Loucy (cell line): ENCODE results near the gene KCNA2.

ENCODE experiments used
- H2AFZ ChIP-seq: fragments of 200-600 bp; sonication (generic); 2 replicates; pipeline ENCODE4 v1.6.0; 2016; ENCODE audit warnings: antibody characterized with exemption, mild to moderate bottlenecking, low read length, moderate library complexity
- H3F3A ChIP-seq: fragments of 200-600 bp; 2 replicates; pipeline ENCODE4 v1.6.0; 2016; ENCODE audit warnings: antibody characterized with exemption, low read depth, mild to moderate bottlenecking
- H3K27me3 ChIP-seq: fragments of 200-600 bp; sonication (generic); 2 replicates; pipeline ENCODE4 v1.6.1; 2014; ENCODE audit warnings: low read length, mild to moderate bottlenecking; ENCODE audit not compliant: insufficient read depth, poor library complexity, severe bottlenecking
- H3K36me3 ChIP-seq: fragments of 200-600 bp; sonication (generic); 2 replicates; pipeline ENCODE4 v1.6.1; 2016; ENCODE audit warnings: low read length; ENCODE audit not compliant: insufficient read depth
- H3K4me1 ChIP-seq: fragments of 200-600 bp; sonication (generic); 2 replicates; pipeline ENCODE4 v1.5.1; 2014; ENCODE audit warnings: low read length, mild to moderate bottlenecking; ENCODE audit not compliant: insufficient read depth, poor library complexity, severe bottlenecking
- H3K4me2 ChIP-seq: fragments of 200-600 bp; sonication (generic); 2 replicates; pipeline ENCODE4 v1.6.0; 2014; ENCODE audit warnings: antibody characterized with exemption, low read length, low read depth, mild to moderate bottlenecking; ENCODE audit not compliant: poor library complexity, severe bottlenecking
- H3K4me3 ChIP-seq: fragments of 200-600 bp; sonication (generic); 2 replicates; pipeline ENCODE4 v1.5.1; 2014; ENCODE audit warnings: low read length, mild to moderate bottlenecking, mixed read lengths; ENCODE audit not compliant: poor library complexity, severe bottlenecking
- H3K79me2 ChIP-seq: fragments of 200-600 bp; sonication (generic); 2 replicates; pipeline ENCODE4 v1.6.1; 2014; ENCODE audit warnings: low read length; ENCODE audit not compliant: insufficient read depth
- H3K9ac ChIP-seq: fragments of 200-600 bp; sonication (generic); 2 replicates; pipeline ENCODE4 v1.6.0; 2014; ENCODE audit warnings: mild to moderate bottlenecking, low read depth, low read length, moderate library complexity; ENCODE audit not compliant: poor library complexity, severe bottlenecking
- H3K9me2 ChIP-seq: fragments of 200-600 bp; sonication (generic); replicated peaks from 2 replicates; pipeline ENCODE4 v1.6.1; 2016; ENCODE audit warnings: low read depth, low read length, mixed read lengths
- H3K9me3 ChIP-seq: fragments of 200-600 bp; sonication (generic); 2 replicates; pipeline ENCODE4 v1.6.1; 2014; ENCODE audit warnings: mild to moderate bottlenecking, antibody characterized with exemption, low read length, low read depth; ENCODE audit not compliant: insufficient read depth
- H4K20me1 ChIP-seq: fragments of 200-600 bp; sonication (generic); 2 replicates; pipeline ENCODE4 v1.6.0; 2014; ENCODE audit warnings: antibody characterized with exemption, low read length, mild to moderate bottlenecking; ENCODE audit not compliant: insufficient read depth, poor library complexity, severe bottlenecking
- EZH2phosphoT487 ChIP-seq: fragments of 200-600 bp; IDR thresholded peaks from 2 replicates; pipeline ENCODE4 v1.6.1; 2018; ENCODE audit warnings: antibody characterized with exemption, mild to moderate bottlenecking, moderate library complexity, borderline replicate concordance
- TF ChIP-seq, protein P1 (sequence below): fragments of 200-600 bp; sonication (generic); conservative IDR thresholded peaks from 2 replicates; pipeline ENCODE4 v1.5.1; 2014; ENCODE audit warnings: mild to moderate bottlenecking, antibody characterized with exemption, low read length

KCNA2 gene

DNA sequence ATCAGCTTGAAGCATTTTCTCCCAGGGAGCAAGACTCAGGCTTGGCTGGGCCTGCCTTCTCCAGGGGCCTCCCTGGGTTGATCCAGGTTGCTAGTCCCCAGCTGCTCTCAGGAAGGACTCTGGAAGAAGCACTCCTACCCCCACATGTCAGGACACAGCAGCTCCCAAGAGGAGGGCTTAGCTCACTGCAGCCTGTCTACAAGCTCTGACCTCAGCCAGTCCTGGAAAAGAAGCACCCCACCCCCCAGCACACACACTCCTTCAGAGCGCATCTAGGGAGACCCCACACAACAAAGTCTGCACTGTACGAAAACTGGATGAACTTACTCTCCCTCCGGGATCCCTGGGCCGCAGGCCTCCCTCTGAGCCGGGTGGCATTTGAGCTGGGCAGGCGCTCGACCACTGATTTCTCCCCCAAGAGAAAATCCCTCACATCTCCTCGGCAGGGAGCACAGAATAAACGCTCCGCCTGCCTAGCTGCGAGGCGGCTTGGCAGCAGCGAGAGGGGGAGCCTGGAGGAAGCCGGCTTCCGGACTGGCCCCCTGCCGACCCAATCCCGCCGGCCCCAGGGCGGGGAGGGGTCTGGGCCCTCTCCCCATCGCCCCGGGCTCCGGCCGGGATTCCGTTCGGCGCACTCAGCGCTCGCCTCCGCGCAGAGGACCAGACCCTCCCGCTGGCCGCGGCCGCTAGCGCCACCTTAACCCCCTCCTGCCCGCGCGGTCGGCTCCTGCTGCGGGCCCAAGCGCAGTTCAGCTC lies at the start of gene KCNA2:
Gene KCNA2 (minus strand): TSS at position 458 of the 756 bp plus-strand sequence. CDS start 1,576 bp downstream, outside the sequence.
- H2AFZ ChIP-seq = peak within 1 kb of the TSS; percentile 78
- H3K4me1 ChIP-seq = peaks cover 10% of the 10 kb centered on the region
- H3K4me3 ChIP-seq = peak within 1 kb of the TSS; percentile 72
- H3K79me2 ChIP-seq = no peaks in the 10 kb centered on the region
- TF ChIP-seq, protein P1, sequence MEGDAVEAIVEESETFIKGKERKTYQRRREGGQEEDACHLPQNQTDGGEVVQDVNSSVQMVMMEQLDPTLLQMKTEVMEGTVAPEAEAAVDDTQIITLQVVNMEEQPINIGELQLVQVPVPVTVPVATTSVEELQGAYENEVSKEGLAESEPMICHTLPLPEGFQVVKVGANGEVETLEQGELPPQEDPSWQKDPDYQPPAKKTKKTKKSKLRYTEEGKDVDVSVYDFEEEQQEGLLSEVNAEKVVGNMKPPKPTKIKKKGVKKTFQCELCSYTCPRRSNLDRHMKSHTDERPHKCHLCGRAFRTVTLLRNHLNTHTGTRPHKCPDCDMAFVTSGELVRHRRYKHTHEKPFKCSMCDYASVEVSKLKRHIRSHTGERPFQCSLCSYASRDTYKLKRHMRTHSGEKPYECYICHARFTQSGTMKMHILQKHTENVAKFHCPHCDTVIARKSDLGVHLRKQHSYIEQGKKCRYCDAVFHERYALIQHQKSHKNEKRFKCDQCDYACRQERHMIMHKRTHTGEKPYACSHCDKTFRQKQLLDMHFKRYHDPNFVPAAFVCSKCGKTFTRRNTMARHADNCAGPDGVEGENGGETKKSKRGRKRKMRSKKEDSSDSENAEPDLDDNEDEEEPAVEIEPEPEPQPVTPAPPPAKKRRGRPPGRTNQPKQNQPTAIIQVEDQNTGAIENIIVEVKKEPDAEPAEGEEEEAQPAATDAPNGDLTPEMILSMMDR = no peak
- no peak for TF ChIP-seq EZH2phosphoT487
- no peaks in the 10 kb centered on the region for H3K9me2 ChIP-seq
- H3K27me3 ChIP-seq = peaks cover 35% of the 10 kb centered on the region
- peak within 1 kb of the TSS; percentile 90 for H3K4me2 ChIP-seq
- no peaks in the 10 kb centered on the region for H4K20me1 ChIP-seq
- no peaks in the 10 kb centered on the region for H3K9me3 ChIP-seq
- no peak within 1 kb of the TSS for H3K9ac ChIP-seq
- H3F3A ChIP-seq = no peaks in the 10 kb centered on the region
- H3K36me3 ChIP-seq = no peaks in the 10 kb centered on the region

DNA sequence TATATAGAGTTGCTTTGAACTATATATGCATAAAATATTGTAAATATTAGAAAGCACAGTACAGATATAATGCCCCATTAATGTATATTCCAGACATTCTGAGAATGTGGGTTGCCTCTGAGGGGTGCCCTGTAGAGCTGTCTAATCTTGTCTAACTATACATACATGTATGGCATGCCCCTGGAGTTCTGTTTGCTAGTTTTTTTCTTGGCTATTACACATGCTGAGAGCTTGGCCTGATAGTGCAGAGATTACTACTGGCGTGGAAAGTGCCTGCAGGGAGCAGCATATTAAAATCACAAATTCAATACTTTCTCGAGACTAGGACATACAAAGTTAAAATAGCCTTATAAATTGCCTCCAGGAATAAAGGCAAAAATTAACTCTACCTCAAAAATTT lies 44.5 kb upstream of the KCNA2 start:
- H3K4me3 ChIP-seq = no peak overlapping the region
- no peaks in the 10 kb centered on the region for H3K36me3 ChIP-seq
- no peak overlapping the region for H3K9ac ChIP-seq
- H3K27me3 ChIP-seq = peaks cover 18% of the 10 kb centered on the region
- no peaks in the 10 kb centered on the region for H4K20me1 ChIP-seq
- H3K4me2 ChIP-seq = no peak overlapping the region
- H3F3A ChIP-seq = 0 out of 2 replicates have a peak, but pooled peaks cover 3% of the 10 kb centered on the region
- no peaks in the 10 kb centered on the region for H3K9me3 ChIP-seq
- TF ChIP-seq EZH2phosphoT487 = no peak
- TF ChIP-seq, protein P1 = no peak
- H3K4me1 ChIP-seq = peaks cover 16% of the 10 kb centered on the region
- H3K9me2 ChIP-seq = no peaks in the 10 kb centered on the region
- H3K79me2 ChIP-seq = no peaks in the 10 kb centered on the region
- H2AFZ ChIP-seq = no peak overlapping the region

DNA sequence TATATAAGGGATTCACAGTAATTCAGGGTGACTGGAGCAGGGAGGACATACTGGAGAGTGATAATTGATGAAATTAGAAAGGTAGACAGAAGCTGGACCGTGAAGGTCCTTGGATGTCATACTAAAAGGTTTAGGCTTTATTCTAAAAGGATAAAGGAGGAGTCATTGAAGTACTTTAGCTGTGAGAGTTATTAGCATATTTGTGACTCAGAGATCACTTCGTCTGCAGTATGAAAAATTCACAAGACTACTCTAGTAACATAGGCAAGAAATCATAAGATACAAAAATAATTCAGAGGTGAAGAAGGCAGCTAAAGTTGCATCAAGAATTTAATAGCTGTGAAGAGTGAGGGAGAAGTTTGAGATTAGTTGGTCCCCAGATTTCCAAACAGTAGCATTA lies 42.3 kb upstream of the KCNA2 start:
- no peaks in the 10 kb centered on the region for H3K9me3 ChIP-seq
- no peak overlapping the region for H3K4me3 ChIP-seq
- H3K4me2 ChIP-seq = no peak overlapping the region
- H3K27me3 ChIP-seq = peaks cover 18% of the 10 kb centered on the region
- peaks cover 16% of the 10 kb centered on the region for H3K4me1 ChIP-seq
- 0 out of 2 replicates have a peak, but pooled peaks cover 3% of the 10 kb centered on the region for H3F3A ChIP-seq
- H3K9me2 ChIP-seq = no peaks in the 10 kb centered on the region
- no peak overlapping the region for H3K9ac ChIP-seq
- no peaks in the 10 kb centered on the region for H3K79me2 ChIP-seq
- no peaks in the 10 kb centered on the region for H3K36me3 ChIP-seq
- TF ChIP-seq, protein P1 = no peak
- no peak for TF ChIP-seq EZH2phosphoT487
- no peaks in the 10 kb centered on the region for H4K20me1 ChIP-seq
- H2AFZ ChIP-seq = no peak overlapping the region
